CD14-positive monocyte (primary cell): ENCODE measurements around the gene ZNF207. TPM values are rescaled to one million over a fixed set of nuclear protein-coding genes. Genes with fewer than 3 reads are reported as not detected.
"Not testable (repeated sequence)": the region's sequence is repeated elsewhere in the genome, so short reads cannot be mapped to it uniquely, and the experiment has no call there.

ENCODE experiments used
- DNase-seq, 3 donors: peaks; one replicate each; pipeline ENCODE4 v3.0.0-alpha.2; 2011 to 2022
- H2AFZ ChIP-seq: 2 replicates; pipeline ENCODE4 v1.6.0; 2012; ENCODE audit warnings: mild to moderate bottlenecking, low read depth, low read length, inconsistent platforms; ENCODE audit not compliant: insufficient read depth, poor library complexity, severe bottlenecking
- H3K27ac ChIP-seq, 2 donors: 1 replicate in 1 of 2; 2 replicates in 1 of 2; pipeline ENCODE4 v1.5.1; 2012 to 2013; ENCODE audit warnings: low read length in 2 of 2, control low read depth in 1 of 2, inconsistent platforms in 1 of 2, low read depth in 1 of 2, mild to moderate bottlenecking in 1 of 2
- H3K27me3 ChIP-seq, 2 donors: one replicate each; pipeline versions ENCODE4 v1.6.0 to v1.6.1; 2011 to 2013; ENCODE audit warnings: low read length in 2 of 2; ENCODE audit not compliant: control insufficient read depth in 2 of 2, insufficient read depth in 2 of 2
- H3K36me3 ChIP-seq, 2 donors: replicated peaks in 1 of 2; 1 replicate in 1 of 2; 2 replicates in 1 of 2; pipeline versions ENCODE4 v1.5.1 to v1.6.1; 2012 to 2013; ENCODE audit warnings: low read length in 2 of 2, control low read depth in 1 of 2, inconsistent platforms in 1 of 2, mild to moderate bottlenecking in 1 of 2; ENCODE audit not compliant: insufficient read depth in 2 of 2, control insufficient read depth in 1 of 2
- H3K4me1 ChIP-seq, 2 donors: 1 replicate in 1 of 2; 2 replicates in 1 of 2; pipeline versions ENCODE4 v1.5.1 to v1.6.1; 2012 to 2013; ENCODE audit warnings: low read length in 2 of 2, control low read depth in 1 of 2, inconsistent platforms in 1 of 2, mild to moderate bottlenecking in 1 of 2, moderate library complexity in 1 of 2; ENCODE audit not compliant: insufficient read depth in 2 of 2, control insufficient read depth in 1 of 2
- H3K4me2 ChIP-seq: replicated peaks from 2 replicates; pipeline ENCODE3; 2012; ENCODE audit warnings: low read length, moderate library complexity, mild to moderate bottlenecking; ENCODE audit not compliant: poor library complexity, severe bottlenecking; ENCODE audit errors: extremely low read depth
- H3K4me3 ChIP-seq, 3 experiments: fragments of 200-600 bp in 1 of 3; sonication (generic) in 1 of 3; replicated peaks in 1 of 3; 1 replicate in 2 of 3; 2 replicates in 1 of 3; pipeline ENCODE4 v1.5.1; 2011 to 2013; ENCODE audit warnings: low read length in 3 of 3, mild to moderate bottlenecking in 3 of 3, control low read depth in 2 of 3, low read depth in 2 of 3, inconsistent platforms in 1 of 3, moderate library complexity in 1 of 3
- H3K79me2 ChIP-seq: 2 replicates; pipeline ENCODE4 v1.6.0; 2012; ENCODE audit warnings: mild to moderate bottlenecking, control low read depth, inconsistent platforms, low read length, moderate library complexity; ENCODE audit not compliant: insufficient read depth
- H3K9ac ChIP-seq: 2 replicates; pipeline ENCODE4 v1.6.0; 2017; ENCODE audit warnings: low read length, mild to moderate bottlenecking; ENCODE audit not compliant: insufficient read depth, poor library complexity, severe bottlenecking
- H3K9me3 ChIP-seq, 2 donors: replicated peaks in 1 of 2; 1 replicate in 1 of 2; 2 replicates in 1 of 2; pipeline versions ENCODE4 v1.5.1 to v1.6.1; 2012 to 2013; ENCODE audit warnings: low read length in 2 of 2, control low read depth in 1 of 2; ENCODE audit not compliant: control insufficient read depth in 1 of 2, insufficient read depth in 1 of 2
- H4K20me1 ChIP-seq: 2 replicates; pipeline ENCODE4 v1.6.0; 2012; ENCODE audit warnings: mild to moderate bottlenecking, low read length, control low read depth, moderate library complexity; ENCODE audit not compliant: insufficient read depth
- H3K27ac Mint-ChIP-seq, 7 donors: one replicate each; pipeline ENCODE4 v1.8.0; 2020; ENCODE audit warnings: mild to moderate bottlenecking in 7 of 7, mixed read lengths in 7 of 7, moderate library complexity in 6 of 7, inconsistent platforms in 2 of 7
- H3K27me3 Mint-ChIP-seq, 3 donors: one replicate each; pipeline ENCODE4 v1.8.0; 2021 to 2022; ENCODE audit warnings: low read depth in 3 of 3, mild to moderate bottlenecking in 3 of 3, mixed read lengths in 3 of 3, moderate library complexity in 3 of 3, inconsistent platforms in 1 of 3
- H3K36me3 Mint-ChIP-seq, 2 donors: one replicate each; pipeline ENCODE4 v1.8.0; 2020; ENCODE audit warnings: mixed read lengths in 2 of 2, inconsistent platforms in 1 of 2, mild to moderate bottlenecking in 1 of 2
- H3K4me1 Mint-ChIP-seq: one replicate; pipeline ENCODE4 v1.8.0; 2020; ENCODE audit warnings: mild to moderate bottlenecking, mixed read lengths
- H3K4me3 Mint-ChIP-seq, 2 donors: one replicate each; pipeline ENCODE4 v1.8.0; 2020; ENCODE audit warnings: mild to moderate bottlenecking in 2 of 2, mixed read lengths in 2 of 2, moderate library complexity in 1 of 2
- H3K9me3 Mint-ChIP-seq, 7 donors: one replicate each; pipeline ENCODE4 v1.8.0; 2020 to 2022; ENCODE audit warnings: mixed read lengths in 7 of 7, mild to moderate bottlenecking in 6 of 7, moderate library complexity in 6 of 7, inconsistent platforms in 2 of 7
- CTCF ChIP-seq: fragments of 200-600 bp; IDR thresholded peaks from one replicate; pipeline ENCODE4 v1.8.0; 2022; ENCODE audit warnings: antibody characterized with exemption, mild to moderate bottlenecking
- WGBS: methylation state at CpG from one replicate; pipeline ENCODE4 v1.1.5; 2013; ENCODE audit warnings: missing lambda C conversion rate; ENCODE audit not compliant: insufficient coverage; 5-methylcytosine and 5-hydroxymethylcytosine counted together
- intact Hi-C, 2 donors: fragments of 100-400 bp; cut with micrococcal nuclease; formaldehyde crosslinking; loops; one replicate each; pipeline versions ENCODE4 v1.15.0 to v1.15.1; 2023
- polyA plus RNA-seq, 3 donors: library from polyadenylated mRNA; depleted of rRNA in 1 of 3; unstranded in 2 of 3; stranded (reverse) in 1 of 3; fragments of 300-500 nt in 2 of 3; fragments of >200 nt in 1 of 3; fragmentation: Illumina TruSeq in 2 of 3; gene quantifications; 1 replicate in 2 of 3; 2 replicates in 1 of 3; pipeline ENCODE4 v1.2.3, GENCODE V29; 2012 to 2021

The ZNF207 gene
- polyA plus RNA-seq, 3 donors: 129 to 147 (median 138) TPM

DNA sequence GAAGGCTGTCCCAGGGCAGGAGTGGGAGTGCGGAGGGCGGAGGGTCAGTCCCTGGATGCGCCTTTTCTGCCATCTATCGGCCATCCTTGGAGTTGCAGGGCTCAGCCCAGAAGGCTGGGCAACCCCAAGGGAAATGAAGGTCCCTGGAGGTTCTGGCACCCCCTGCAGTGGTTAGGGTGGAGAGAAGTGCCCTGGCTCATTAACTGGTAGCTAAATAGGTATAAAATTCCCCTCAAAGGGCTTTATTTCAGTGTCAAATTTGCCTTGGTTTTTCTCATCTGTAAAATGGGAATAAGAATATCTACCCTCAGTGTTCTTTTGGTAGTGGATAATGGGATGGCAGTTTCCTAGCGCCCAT is 30.4 kb upstream of the ZNF207 start:
- 0% methylated on average over 3 of the region's 5 CpGs for WGBS
- peak overlapping the region; percentile 31 to 68 (median 32) for H3K4me3 ChIP-seq

GRCh38 chr17:32320080-32320479 is 29.9 kb upstream of the ZNF207 start:
- peaks cover 23 to 35% of the 10 kb centered on the region in 2 donors for H3K4me1 ChIP-seq
- not testable (repeated sequence) for H3K9me3 ChIP-seq, H2AFZ ChIP-seq, H3K27ac Mint-ChIP-seq, H3K9ac ChIP-seq, H3K4me2 ChIP-seq, H3K79me2 ChIP-seq, H3K36me3 Mint-ChIP-seq, H3K4me3 Mint-ChIP-seq, H3K27me3 Mint-ChIP-seq, H4K20me1 ChIP-seq, H3K4me3 ChIP-seq, DNase-seq, H3K9me3 Mint-ChIP-seq, H3K36me3 ChIP-seq, H3K27me3 ChIP-seq, H3K27ac ChIP-seq
- WGBS: 95% methylated on average over 3 of the region's 6 CpGs
- intact Hi-C loops: loop anchor here in 1 of 2 donors (5.0 kb wide), 1 partner anchor 68 kb away; no protein-coding TSS in a partner anchor
- peaks cover 37% of the 10 kb centered on the region for H3K4me1 Mint-ChIP-seq

More for the DNA sequence above, 30.4 kb upstream of the ZNF207 start:
- Histone ChIP-seq H4K20me1 (no peaks in the 10 kb centered on the region), H3K27ac (peak overlapping the region; percentile 41 to 61), H3K4me2 (peak overlapping the region; percentile 71), H3K27me3 (peaks cover 0 to 2% of the 10 kb centered on the region in 2 donors), H3K36me3 (no peaks in the 10 kb centered on the region), H3K9me3 (no peaks in the 10 kb centered on the region), H2AFZ (peak overlapping the region; percentile 57), H3K79me2 (no peaks in the 10 kb centered on the region), H3K4me1 (peaks cover 23 to 35% of the 10 kb centered on the region in 2 donors), H3K9ac (no peak overlapping the region)
- H3K4me3 Mint-ChIP-seq: peak overlapping the region; percentile 81 to 89
- DNase-seq: peak; percentile 76 to 79 (median 77)
- peaks cover 0 to 3% (median 0%) of the 10 kb centered on the region in 7 donors for H3K9me3 Mint-ChIP-seq
- H3K4me1 Mint-ChIP-seq: peaks cover 35% of the 10 kb centered on the region
- peaks cover 0 to 2% of the 10 kb centered on the region in 2 donors for H3K36me3 Mint-ChIP-seq
- H3K27ac Mint-ChIP-seq: peak overlapping the region; percentile 88 to 96 (median 93)
- peak; percentile 99 for TF ChIP-seq CTCF
- peaks cover 2 to 8% (median 7%) of the 10 kb centered on the region in 3 donors for H3K27me3 Mint-ChIP-seq
- intact Hi-C loops: loop anchor here in 1 of 2 donors (1.0 to 10.0 kb wide), 2 partner anchors 66 to 175 kb away; partner anchors contain the start of gene RHOT1
